Left forelimb (tissue), 1 donor: ENCODE measurements around the gene OAS2.

Experiments
- DNase-seq: peaks from one replicate; pipeline ENCODE4 v3.0.0-alpha.2; 2018; ENCODE audit warnings: low spot score

Gene OAS2

GRCh38 chr12:112978163-112979040, at the start of gene OAS2:
Gene OAS2 (plus strand): TSS chr12:112978519. CDS start chr12:112978609, 90 bp downstream.
- DNase-seq = no peak

GRCh38 chr12:112928978-112929377, 49.3 kb upstream of the OAS2 start:
- no peak for DNase-seq

GRCh38 chr12:112929715-112930114, 48.6 kb upstream of the OAS2 start:
- no peak for DNase-seq

GRCh38 chr12:112930350-112930749, 48.0 kb upstream of the OAS2 start:
- no peak for DNase-seq

- no peak for DNase-seq
Observed at GRCh38 chr12:112932485-112933128, 45.7 kb upstream of the OAS2 start.

- no peak for DNase-seq
Observed at GRCh38 chr12:112933129-112933505, 45.2 kb upstream of the OAS2 start.

GRCh38 chr12:112936264-112936663, 42.1 kb upstream of the OAS2 start:
- DNase-seq = no peak

- DNase-seq = no peak
Observed at GRCh38 chr12:112936927-112937326, 41.4 kb upstream of the OAS2 start.

- DNase-seq = peak; percentile 90
Observed at GRCh38 chr12:112937741-112938719, 40.3 kb upstream of the OAS2 start, which contains the start of gene OAS3. Gene OAS3 (plus strand): TSS chr12:112938474. CDS start chr12:112938531, 57 bp downstream.

GRCh38 chr12:112938751-112939150, 39.6 kb upstream of the OAS2 start:
- no peak for DNase-seq

- DNase-seq = no peak
Observed at GRCh38 chr12:112939761-112940381, 38.4 kb upstream of the OAS2 start.

GRCh38 chr12:112941528-112942335, 36.6 kb upstream of the OAS2 start:
- no peak for DNase-seq

GRCh38 chr12:112942572-112942971, 35.7 kb upstream of the OAS2 start:
- no peak for DNase-seq

GRCh38 chr12:112944024-112944690, 34.2 kb upstream of the OAS2 start:
- no peak for DNase-seq

- DNase-seq = no peak
Observed at GRCh38 chr12:112945515-112945914, 32.8 kb upstream of the OAS2 start.

- DNase-seq = no peak
Observed at GRCh38 chr12:112946236-112947000, 31.9 kb upstream of the OAS2 start.

GRCh38 chr12:112947314-112947713, 31.0 kb upstream of the OAS2 start:
- DNase-seq = no peak

- DNase-seq = no peak
Observed at GRCh38 chr12:112947761-112948160, 30.6 kb upstream of the OAS2 start.

GRCh38 chr12:112948806-112949205, 29.5 kb upstream of the OAS2 start:
- DNase-seq = no peak
